DMS53 treated with DMSO at 0.1 percent for 48 hours (cell line): ENCODE results near the gene HLF.

Experiments
- DNase-seq: peaks from one replicate; lab custom pipeline; 2025; ENCODE audit not compliant: unreplicated experiment; lab: John Stamatoyannopoulos, UW

The HLF gene

GRCh38 chr17:55274355-55275255, 9.8 kb downstream of the HLF start:
- no peak for DNase-seq

GRCh38 chr17:55275894-55276804, 11.4 kb downstream of the HLF start:
- DNase-seq: no peak

GRCh38 chr17:55278173-55278961, 13.6 kb downstream of the HLF start:
- no peak for DNase-seq

GRCh38 chr17:55279203-55279602, 14.4 kb downstream of the HLF start:
- DNase-seq: no peak

- no peak for DNase-seq
These were observed 15.0 kb downstream of the HLF start for GRCh38 chr17:55279788-55280187.

GRCh38 chr17:55280212-55280611, 15.5 kb downstream of the HLF start:
- DNase-seq: no peak

- no peak for DNase-seq
These were observed 17.1 kb downstream of the HLF start for GRCh38 chr17:55281649-55282378.

- no peak for DNase-seq
These were observed 17.6 kb downstream of the HLF start for GRCh38 chr17:55282379-55282702.

- DNase-seq: no peak
These were observed 18.0 kb downstream of the HLF start for GRCh38 chr17:55282741-55283140.

- no peak for DNase-seq
These were observed 18.7 kb downstream of the HLF start for GRCh38 chr17:55283256-55283965.

GRCh38 chr17:55284001-55284884, 19.5 kb downstream of the HLF start:
- no peak for DNase-seq

GRCh38 chr17:55284944-55285339, 20.2 kb downstream of the HLF start:
- DNase-seq: no peak

GRCh38 chr17:55285340-55286301, 20.9 kb downstream of the HLF start:
- DNase-seq: no peak

GRCh38 chr17:55286681-55287589, 22.2 kb downstream of the HLF start:
- DNase-seq: no peak

- no peak for DNase-seq
These were observed 23.8 kb downstream of the HLF start for GRCh38 chr17:55288356-55289105.

GRCh38 chr17:55289106-55289446, 24.3 kb downstream of the HLF start:
- DNase-seq: no peak
